Kidney epithelial cell (primary cell): ENCODE data around the gene EPS8L2. TPM values are rescaled to one million over a fixed set of nuclear protein-coding genes. Genes with fewer than 3 reads are reported as not detected.
"Not testable (repeated sequence)": the region's sequence is repeated elsewhere in the genome, so short reads cannot be mapped to it uniquely, and the experiment has no call there.

ENCODE experiments used
- DNase-seq: peaks from one replicate; pipeline ENCODE4 v3.0.0-alpha.2; 2010; ENCODE audit warnings: low read depth
- H3K27me3 ChIP-seq: 2 replicates; pipeline ENCODE4 v1.6.0; 2011; ENCODE audit warnings: low read length; ENCODE audit not compliant: control insufficient read depth, insufficient read depth
- H3K36me3 ChIP-seq: 2 replicates; pipeline ENCODE4 v1.5.1; 2011; ENCODE audit warnings: low read length; ENCODE audit not compliant: control insufficient read depth, insufficient read depth
- H3K4me3 ChIP-seq: 2 replicates; pipeline ENCODE4 v1.5.1; 2011; ENCODE audit warnings: low read depth, mild to moderate bottlenecking, control low read depth, low read length
- total RNA-seq: library from RNA; depleted of rRNA; stranded (reverse); fragments of >200 nt; gene quantifications from 2 replicates; pipeline ENCODE4 v1.2.3, GENCODE V29; 2015
- TF ChIP-seq, protein P1 (sequence below): IDR thresholded peaks from 2 replicates; pipeline ENCODE4 v1.5.1; 2011; ENCODE audit warnings: mild to moderate bottlenecking, moderate library complexity, low read length, control low read depth, inconsistent platforms; ENCODE audit not compliant: insufficient read depth, poor library complexity, severe bottlenecking

The EPS8L2 gene
- total RNA-seq, 1 donor from 2014 or later = 119 TPM

DNA sequence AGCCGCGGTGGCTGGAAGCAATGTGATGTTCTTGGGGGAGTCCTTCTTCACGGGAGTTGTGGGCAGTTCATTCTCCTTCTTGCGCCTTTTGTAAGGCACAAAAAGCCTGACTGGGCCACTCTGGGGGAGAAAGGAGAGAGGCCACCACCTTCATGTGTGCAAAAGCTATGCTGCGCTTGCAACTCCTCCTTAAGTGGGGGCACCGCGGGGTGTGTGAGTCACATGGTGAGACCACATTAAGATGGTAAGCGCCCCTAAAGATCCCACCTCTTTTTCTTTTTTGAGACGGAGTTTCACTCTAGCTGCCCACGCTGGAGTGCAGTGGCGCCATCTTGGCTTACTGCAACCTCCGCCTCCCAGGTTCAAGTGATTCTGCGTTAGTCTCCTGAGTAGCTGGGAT lies 25.1 kb upstream of the EPS8L2 start:
- H3K4me3 ChIP-seq = no peak overlapping the region
- no peak for DNase-seq
- H3K27me3 ChIP-seq = no peaks in the 10 kb centered on the region
- TF ChIP-seq, protein P1, sequence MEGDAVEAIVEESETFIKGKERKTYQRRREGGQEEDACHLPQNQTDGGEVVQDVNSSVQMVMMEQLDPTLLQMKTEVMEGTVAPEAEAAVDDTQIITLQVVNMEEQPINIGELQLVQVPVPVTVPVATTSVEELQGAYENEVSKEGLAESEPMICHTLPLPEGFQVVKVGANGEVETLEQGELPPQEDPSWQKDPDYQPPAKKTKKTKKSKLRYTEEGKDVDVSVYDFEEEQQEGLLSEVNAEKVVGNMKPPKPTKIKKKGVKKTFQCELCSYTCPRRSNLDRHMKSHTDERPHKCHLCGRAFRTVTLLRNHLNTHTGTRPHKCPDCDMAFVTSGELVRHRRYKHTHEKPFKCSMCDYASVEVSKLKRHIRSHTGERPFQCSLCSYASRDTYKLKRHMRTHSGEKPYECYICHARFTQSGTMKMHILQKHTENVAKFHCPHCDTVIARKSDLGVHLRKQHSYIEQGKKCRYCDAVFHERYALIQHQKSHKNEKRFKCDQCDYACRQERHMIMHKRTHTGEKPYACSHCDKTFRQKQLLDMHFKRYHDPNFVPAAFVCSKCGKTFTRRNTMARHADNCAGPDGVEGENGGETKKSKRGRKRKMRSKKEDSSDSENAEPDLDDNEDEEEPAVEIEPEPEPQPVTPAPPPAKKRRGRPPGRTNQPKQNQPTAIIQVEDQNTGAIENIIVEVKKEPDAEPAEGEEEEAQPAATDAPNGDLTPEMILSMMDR = no peak
- no peaks in the 10 kb centered on the region for H3K36me3 ChIP-seq

GRCh38 chr11:686451-687243 lies 19.4 kb upstream of the EPS8L2 start:
- Histone ChIP-seq H3K36me3 (no peaks in the 10 kb centered on the region), H3K27me3 (no peaks in the 10 kb centered on the region), H3K4me3 (no peak overlapping the region)
- no peak for DNase-seq
- TF ChIP-seq, protein P1 = no peak

DNA sequence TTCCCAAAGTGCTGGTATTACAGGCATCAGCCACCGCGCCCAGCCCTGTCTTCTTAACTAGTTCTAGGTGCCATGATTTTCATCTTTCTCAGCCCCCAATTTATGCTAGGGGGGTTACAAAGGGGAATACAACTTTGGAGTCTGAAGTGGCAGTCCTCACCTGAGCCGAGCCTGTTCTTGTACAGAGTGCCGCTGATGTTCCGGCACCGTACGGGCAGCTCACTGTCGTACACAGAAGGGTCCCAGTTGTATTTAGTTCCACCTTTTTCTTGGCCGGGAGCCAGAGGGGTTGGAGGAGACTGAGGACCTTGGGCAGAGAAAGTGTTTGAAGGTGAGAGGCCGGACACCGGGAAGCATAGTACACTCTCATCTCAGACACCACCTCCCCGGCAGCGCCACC lies 18.3 kb upstream of the EPS8L2 start:
- Histone ChIP-seq H3K27me3 (no peaks in the 10 kb centered on the region), H3K4me3 (no peak overlapping the region), H3K36me3 (no peaks in the 10 kb centered on the region)
- no peak for DNase-seq
- TF ChIP-seq, protein P1 = no peak

DNA sequence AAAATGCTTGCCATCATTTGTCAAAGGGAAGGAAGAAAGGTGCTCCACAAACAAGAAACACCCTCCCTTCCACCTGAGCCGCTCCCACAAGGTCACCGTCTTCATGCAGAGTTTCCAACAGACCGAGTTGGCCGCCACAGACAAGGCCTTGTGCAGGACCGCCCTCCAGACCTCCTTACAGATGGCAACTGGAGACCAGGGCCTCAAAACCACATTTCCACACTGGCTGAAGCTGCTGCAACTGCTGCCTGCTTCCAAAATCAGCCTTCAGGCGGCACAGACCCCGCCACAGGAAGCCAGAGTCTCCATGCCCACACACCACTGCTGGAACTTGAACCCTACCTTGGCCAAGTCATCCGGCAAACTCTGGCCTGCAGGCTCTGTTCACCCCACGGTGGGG lies 17.4 kb upstream of the EPS8L2 start:
- no peak overlapping the region for H3K4me3 ChIP-seq
- TF ChIP-seq, protein P1 = no peak
- no peaks in the 10 kb centered on the region for H3K27me3 ChIP-seq
- DNase-seq = no peak
- no peaks in the 10 kb centered on the region for H3K36me3 ChIP-seq

DNA sequence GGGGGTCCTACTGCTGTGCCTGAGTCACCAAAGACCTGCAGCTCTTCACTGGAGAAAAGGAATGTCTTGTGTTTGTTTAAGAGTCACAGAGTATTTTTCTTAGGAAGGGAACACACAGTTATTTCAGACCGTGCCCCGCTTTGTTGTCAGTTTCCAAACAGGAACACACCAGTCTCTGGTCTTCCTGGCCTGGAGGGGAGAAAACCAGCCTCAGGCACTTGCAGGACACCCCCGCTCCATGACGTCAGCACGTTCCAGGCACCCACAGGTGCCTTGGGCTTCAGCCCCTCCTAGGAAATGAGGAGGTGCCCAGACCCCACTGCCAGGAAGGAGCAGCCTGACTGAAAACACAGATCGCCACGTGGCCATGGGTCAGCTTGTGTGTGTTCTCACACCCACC lies 16.4 kb upstream of the EPS8L2 start:
- TF ChIP-seq, protein P1 = no peak
- DNase-seq = no peak
- H3K27me3 ChIP-seq = no peaks in the 10 kb centered on the region
- H3K4me3 ChIP-seq = no peak overlapping the region
- H3K36me3 ChIP-seq = no peaks in the 10 kb centered on the region

DNA sequence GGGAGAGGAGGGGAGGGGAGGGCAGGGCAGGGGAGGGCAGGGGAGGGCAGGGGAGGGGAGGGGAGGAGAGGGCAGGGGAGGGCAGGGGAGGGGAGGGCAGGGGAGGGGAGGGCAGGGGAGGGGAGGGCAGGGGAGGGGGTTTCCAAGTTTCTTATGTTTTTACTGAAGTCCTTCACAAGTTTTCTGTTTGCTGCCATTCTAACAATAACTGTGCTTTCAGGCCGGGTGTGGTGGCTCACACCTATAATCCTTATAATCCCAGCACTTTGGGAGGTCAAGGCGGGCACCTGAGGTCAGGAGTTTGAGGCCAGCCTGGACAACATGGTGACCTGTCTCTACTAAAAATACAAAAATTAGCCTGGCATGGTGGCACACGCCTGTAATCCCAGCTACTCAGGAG lies 15.8 kb upstream of the EPS8L2 start:
- not testable (repeated sequence) for DNase-seq, H3K36me3 ChIP-seq, H3K27me3 ChIP-seq, H3K4me3 ChIP-seq
